Keratinocyte (primary cell): ENCODE results near the gene PARP3. TPM values are rescaled to one million over a fixed set of nuclear protein-coding genes. Genes with fewer than 3 reads are reported as not detected.

Source experiments
- DNase-seq: peaks from one replicate; pipeline ENCODE4 v3.0.0-alpha.2; 2011; ENCODE audit warnings: low read depth, missing footprints, low spot score
- FAIRE-seq: peaks from 2 replicates; lab custom pipeline; 2011; peaks lifted over from hg19 to GRCh38; lab: Jason Lieb, UNC
- H2AFZ ChIP-seq: 2 replicates; pipeline ENCODE4 v1.6.0; 2012; ENCODE audit warnings: low read length, control low read depth, inconsistent platforms; ENCODE audit not compliant: control insufficient read depth
- H3K27ac ChIP-seq: 2 replicates; pipeline ENCODE4 v1.5.1; 2011; ENCODE audit warnings: low read length; ENCODE audit not compliant: control insufficient read depth, insufficient read depth
- H3K27me3 ChIP-seq: 3 replicates; pipeline ENCODE4 v1.6.0; 2011; ENCODE audit warnings: low read length; ENCODE audit not compliant: control insufficient read depth, insufficient read depth; ENCODE audit errors: extremely low read depth
- H3K36me3 ChIP-seq, 2 experiments: 2 replicates in 1 of 2; 3 replicates in 1 of 2; pipeline ENCODE4 v1.5.1; 2011; ENCODE audit warnings: low read length in 2 of 2, mild to moderate bottlenecking in 1 of 2; ENCODE audit not compliant: control insufficient read depth in 2 of 2, insufficient read depth in 2 of 2; ENCODE audit errors: extremely low read depth in 1 of 2
- H3K4me1 ChIP-seq: 3 replicates; pipeline ENCODE4 v1.5.1; 2011; ENCODE audit warnings: low read length; ENCODE audit not compliant: control insufficient read depth, insufficient read depth; ENCODE audit errors: extremely low read depth
- H3K4me2 ChIP-seq: 3 replicates; pipeline ENCODE4 v1.6.0; 2011; ENCODE audit warnings: low read depth, low read length; ENCODE audit not compliant: control insufficient read depth, insufficient read depth; ENCODE audit errors: extremely low read depth
- H3K4me3 ChIP-seq, 3 experiments: fragments of 200-600 bp in 1 of 3; sonication (generic) in 1 of 3; 2 replicates in 2 of 3; 3 replicates in 1 of 3; pipeline ENCODE4 v1.5.1; 2011 to 2016; ENCODE audit warnings: low read length in 3 of 3, mild to moderate bottlenecking in 3 of 3, control low read depth in 2 of 3, inconsistent platforms in 1 of 3, low read depth in 1 of 3, mixed read lengths in 1 of 3, mixed run types in 1 of 3, moderate library complexity in 1 of 3; ENCODE audit not compliant: control insufficient read depth in 2 of 3, insufficient read depth in 2 of 3; ENCODE audit errors: extremely low read depth in 1 of 3
- H3K79me2 ChIP-seq: 2 replicates; pipeline ENCODE4 v1.6.0; 2012; ENCODE audit warnings: low read length; ENCODE audit not compliant: control insufficient read depth, insufficient read depth
- H3K9ac ChIP-seq: 3 replicates; pipeline ENCODE4 v1.6.0; 2011; ENCODE audit warnings: low read length; ENCODE audit not compliant: control insufficient read depth, insufficient read depth; ENCODE audit errors: extremely low read depth
- H3K9me1 ChIP-seq: 3 replicates; pipeline ENCODE4 v1.6.0; 2011; ENCODE audit warnings: low read length; ENCODE audit not compliant: control insufficient read depth, insufficient read depth; ENCODE audit errors: extremely low read depth
- H3K9me3 ChIP-seq: 2 replicates; pipeline ENCODE4 v1.5.1; 2012; ENCODE audit warnings: low read depth, low read length; ENCODE audit not compliant: control insufficient read depth
- H4K20me1 ChIP-seq: 3 replicates; pipeline ENCODE4 v1.6.0; 2011; ENCODE audit warnings: low read length; ENCODE audit not compliant: control insufficient read depth, insufficient read depth; ENCODE audit errors: extremely low read depth
- CTCF ChIP-seq, 3 experiments: IDR thresholded peaks in 1 of 3; conservative IDR thresholded peaks in 1 of 3; optimal IDR thresholded peaks in 1 of 3; 2 replicates in 2 of 3; 3 replicates in 1 of 3; pipeline versions ENCODE3 to v1.5.1; 2011; ENCODE audit warnings: low read length in 3 of 3, mild to moderate bottlenecking in 3 of 3, moderate library complexity in 2 of 3, control low read depth in 1 of 3, inconsistent platforms in 1 of 3; ENCODE audit not compliant: insufficient read depth in 2 of 3; ENCODE audit errors: extremely low read depth in 1 of 3
- EZH2 ChIP-seq: IDR thresholded peaks from one replicate; pipeline ENCODE4 v1.6.1; 2012; ENCODE audit warnings: inconsistent platforms, mild to moderate bottlenecking, low read length, moderate library complexity
- dilution Hi-C: fragments of 300-500 bp; cut with MboI; formaldehyde crosslinking; loops from one replicate; pipeline ENCODE4 v1.7.0; 2020; ENCODE audit warnings: low sequenced_read_pairs; ENCODE audit not compliant: extremely low pct_ligation_motif_present
- polyA plus RNA-seq, 5 experiments: library from polyadenylated mRNA; depleted of rRNA in 3 of 5; stranded (reverse) in 3 of 5; stranded (forward) in 1 of 5; unstranded in 1 of 5; fragments of >200 nt; gene quantifications; 1 replicate in 1 of 5; 2 replicates in 3 of 5; 3 replicates in 1 of 5; pipeline versions ENCODE4 v1.2.1 to v1.2.3, GENCODE V29; 2011 to 2012; ENCODE audit warnings: missing spikeins in 2 of 5, low read depth in 1 of 5, low replicate concordance in 1 of 5

The PARP3 gene
- polyA plus RNA-seq, 1 donor (not counting 4 experiments of a cell fraction or from before 2014, with no cell fraction given), result 6.4 TPM

GRCh38 chr3:51967384-51968169 is 25.4 kb downstream of the PARP3 start, which contains the start of gene PCBP4:
Gene PCBP4 (minus strand): TSS chr3:51967454. CDS start chr3:51961240, 6,214 bp downstream.
- Histone ChIP-seq H3K9me3 (no peaks in the 10 kb centered on the region), H3K9ac (peak within 1 kb of the TSS; percentile 65), H3K27me3 (no peaks in the 10 kb centered on the region), H3K36me3 (peaks cover 0 to 1% of the 10 kb centered on the region in 2 experiments), H3K4me3 (peak within 1 kb of the TSS; percentile 45 to 77 (median 69)), H3K79me2 (no peaks in the 10 kb centered on the region), H3K9me1 (no peaks in the 10 kb centered on the region), H2AFZ (peak within 1 kb of the TSS; percentile 62), H3K4me2 (peak within 1 kb of the TSS; percentile 95), H4K20me1 (no peaks in the 10 kb centered on the region), H3K4me1 (peaks cover 18% of the 10 kb centered on the region), H3K27ac (no peak within 1 kb of the TSS)
- TF ChIP-seq CTCF (optimal IDR thresholded peaks at IDR 0.05 in 1 of 3, IDR thresholded peaks at IDR 0.05 in 1 of 3, conservative IDR thresholded peaks at IDR 0.05 in 1 of 3; ENCODE audit: extremely low read depth in 1 of 3, insufficient read depth in 2 of 3, low read length in 3 of 3) (no peak), EZH2 (no peak)
- dilution Hi-C loops, result no loop called here
- DNase-seq (no peak), FAIRE-seq (no peak)

GRCh38 chr3:51968170-51968775 is 26.1 kb downstream of the PARP3 start:
- Histone ChIP-seq H3K27ac (no peak overlapping the region), H3K9ac (peak overlapping the region; percentile 65), H3K4me3 (peak overlapping the region; percentile 45 to 77 (median 61)), H4K20me1 (no peaks in the 10 kb centered on the region), H3K4me2 (peak overlapping the region; percentile 95), H3K36me3 (peaks cover 0 to 1% of the 10 kb centered on the region in 2 experiments), H3K9me3 (no peaks in the 10 kb centered on the region), H3K9me1 (no peaks in the 10 kb centered on the region), H2AFZ (no peak overlapping the region), H3K79me2 (no peaks in the 10 kb centered on the region), H3K4me1 (peaks cover 18% of the 10 kb centered on the region), H3K27me3 (no peaks in the 10 kb centered on the region)
- no peak for TF ChIP-seq EZH2
- TF ChIP-seq CTCF (optimal IDR thresholded peaks at IDR 0.05 in 1 of 3, IDR thresholded peaks at IDR 0.05 in 1 of 3, conservative IDR thresholded peaks at IDR 0.05 in 1 of 3; ENCODE audit: extremely low read depth in 1 of 3, insufficient read depth in 2 of 3, low read length in 3 of 3), result no peak
- dilution Hi-C loops, result no loop called here
- FAIRE-seq (no peak), DNase-seq (no peak)
